Endodermal cell (in vitro differentiated cells): Measurements from ENCODE around the gene KCTD20. TPM values are rescaled to one million over a fixed set of nuclear protein-coding genes. Genes with fewer than 3 reads are reported as not detected.

Source experiments
- DNase-seq: peaks from one replicate; pipeline ENCODE4 v3.0.0-alpha.2; 2017
- H3K27ac ChIP-seq: 2 replicates; pipeline ENCODE4 v1.5.1; 2013; ENCODE audit warnings: mild to moderate bottlenecking, low read depth, low read length, moderate library complexity
- H3K27me3 ChIP-seq: 2 replicates; pipeline ENCODE4 v1.6.1; 2013; ENCODE audit warnings: mild to moderate bottlenecking, low read length, moderate library complexity; ENCODE audit not compliant: insufficient read depth, control insufficient read depth, poor library complexity, severe bottlenecking
- H3K36me3 ChIP-seq: 2 replicates; pipeline ENCODE4 v1.7.0; 2013; ENCODE audit warnings: mild to moderate bottlenecking, low read length, moderate library complexity; ENCODE audit not compliant: control insufficient read depth, insufficient read depth
- H3K4me1 ChIP-seq: one replicate; pipeline ENCODE4 v1.7.0; 2013; ENCODE audit warnings: low read length; ENCODE audit not compliant: control insufficient read depth, insufficient read depth
- H3K4me3 ChIP-seq: 2 replicates; pipeline ENCODE4 v1.5.1; 2013; ENCODE audit warnings: mild to moderate bottlenecking, low read length, moderate library complexity
- H3K9ac ChIP-seq: 2 replicates; pipeline ENCODE4 v1.6.1; 2013; ENCODE audit warnings: mild to moderate bottlenecking, low read length, moderate library complexity; ENCODE audit not compliant: poor library complexity, severe bottlenecking; ENCODE audit errors: extremely low read depth
- H3K9me3 ChIP-seq: 2 replicates; pipeline ENCODE4 v1.6.1; 2013; ENCODE audit warnings: mild to moderate bottlenecking, low read length, moderate library complexity; ENCODE audit not compliant: control insufficient read depth
- H3K27ac Mint-ChIP-seq: 2 replicates; pipeline ENCODE4 v1.8.0; 2020; ENCODE audit warnings: mixed read lengths
- H3K27me3 Mint-ChIP-seq: 2 replicates; pipeline ENCODE4 v1.8.0; 2021; ENCODE audit warnings: mild to moderate bottlenecking, mixed read lengths; ENCODE audit not compliant: insufficient read depth
- H3K36me3 Mint-ChIP-seq: 2 replicates; pipeline ENCODE4 v1.8.0; 2020; ENCODE audit warnings: low read depth, mixed read lengths
- H3K4me1 Mint-ChIP-seq: 2 replicates; pipeline ENCODE4 v1.8.0; 2020; ENCODE audit warnings: mixed read lengths
- H3K4me3 Mint-ChIP-seq: 2 replicates; pipeline ENCODE4 v1.8.0; 2020; ENCODE audit warnings: mild to moderate bottlenecking, moderate library complexity, mixed read lengths
- H3K9me3 Mint-ChIP-seq: 2 replicates; pipeline ENCODE4 v1.8.0; 2020; ENCODE audit warnings: mild to moderate bottlenecking, mixed read lengths
- CTCF ChIP-seq: fragments of 200-600 bp; sonication (generic); conservative IDR thresholded peaks from 2 replicates; pipeline ENCODE4 v1.5.0; 2021; ENCODE audit warnings: antibody characterized with exemption, mild to moderate bottlenecking
- WGBS, 2 experiments: methylation state at CpG; one replicate each; pipeline versions ENCODE4 v1.1.5 to v1.1.7; 2013; ENCODE audit warnings: missing lambda C conversion rate in 2 of 2, mixed read lengths in 1 of 2; ENCODE audit not compliant: insufficient coverage in 1 of 2, insufficient read length in 1 of 2; 5-methylcytosine and 5-hydroxymethylcytosine counted together
- total RNA-seq, 2 donors: library from RNA; stranded (reverse); fragmentation: NEBNext Ultra II Directional in 1 of 2; extraction: Animal tissue kit (Norgen Biotek cat#: 25700) in 1 of 2; gene quantifications; 2 replicates in 1 of 2; 3 replicates in 1 of 2; pipeline ENCODE4 v1.2.1, GENCODE V29; 2021

The KCTD20 gene
- total RNA-seq, 2 donors from 2014 or later: 20.5 to 29.0 TPM

DNA sequence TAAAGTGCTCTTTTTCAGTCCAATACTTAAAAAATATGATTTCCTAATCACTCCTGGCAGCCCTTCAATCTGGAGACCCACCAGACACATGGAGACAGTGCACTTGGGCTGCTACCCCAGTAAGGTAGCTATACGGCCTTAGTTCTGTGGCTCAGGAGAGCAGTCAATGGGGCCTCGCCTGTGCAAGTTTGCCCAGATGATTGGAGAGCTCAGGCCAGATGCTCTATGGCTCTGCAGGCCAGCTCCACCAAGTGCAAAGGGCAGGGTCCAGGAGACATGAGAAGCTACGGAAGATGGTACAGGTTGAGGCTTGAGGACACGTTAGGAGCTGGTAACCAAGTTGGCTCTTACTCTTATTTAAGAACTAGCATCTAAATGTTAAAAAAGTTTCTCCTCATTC, 73.8 kb downstream of the KCTD20 start:
- Mint-ChIP-seq H3K27ac (no peak overlapping the region), H3K9me3 (peaks cover 2% of the 10 kb centered on the region), H3K4me1 (peaks cover 3% of the 10 kb centered on the region), H3K36me3 (peaks cover 63% of the 10 kb centered on the region), H3K27me3 (no peaks in the 10 kb centered on the region), H3K4me3 (no peak overlapping the region)
- peaks cover 81% of the 10 kb centered on the region for H3K36me3 ChIP-seq
- no peak for TF ChIP-seq CTCF
- H3K9me3 ChIP-seq: peaks cover 6% of the 10 kb centered on the region
- DNase-seq: no peak
- no peak overlapping the region for H3K9ac ChIP-seq
- H3K4me3 ChIP-seq: no peak overlapping the region
- H3K27me3 ChIP-seq: no peaks in the 10 kb centered on the region
- 93% methylated on average over 3 to 4 of the region's 4 CpGs for WGBS, 2 experiments
- H3K27ac ChIP-seq: no peak overlapping the region
- no peaks in the 10 kb centered on the region for H3K4me1 ChIP-seq

- Mint-ChIP-seq H3K27me3 (no peaks in the 10 kb centered on the region), H3K4me3 (no peak overlapping the region), H3K9me3 (peaks cover 2% of the 10 kb centered on the region), H3K27ac (no peak overlapping the region), H3K4me1 (peaks cover 3% of the 10 kb centered on the region), H3K36me3 (peaks cover 63% of the 10 kb centered on the region)
- Histone ChIP-seq H3K27me3 (no peaks in the 10 kb centered on the region), H3K4me3 (no peak overlapping the region), H3K36me3 (peaks cover 81% of the 10 kb centered on the region), H3K9ac (no peak overlapping the region), H3K9me3 (peaks cover 2% of the 10 kb centered on the region), H3K27ac (no peak overlapping the region), H3K4me1 (no peaks in the 10 kb centered on the region)
- no peak for DNase-seq
- TF ChIP-seq CTCF: no peak
Observed at GRCh38 chr6:36516988-36517387, 74.2 kb downstream of the KCTD20 start.

GRCh38 chr6:36517408-36517807, 74.6 kb downstream of the KCTD20 start:
- Mint-ChIP-seq H3K4me1 (peaks cover 3% of the 10 kb centered on the region), H3K27ac (no peak overlapping the region), H3K36me3 (peaks cover 64% of the 10 kb centered on the region), H3K27me3 (no peaks in the 10 kb centered on the region), H3K9me3 (no peaks in the 10 kb centered on the region), H3K4me3 (no peak overlapping the region)
- Histone ChIP-seq H3K9me3 (no peaks in the 10 kb centered on the region), H3K9ac (no peak overlapping the region), H3K27ac (no peak overlapping the region), H3K4me3 (no peak overlapping the region), H3K36me3 (peaks cover 82% of the 10 kb centered on the region), H3K4me1 (no peaks in the 10 kb centered on the region), H3K27me3 (no peaks in the 10 kb centered on the region)
- WGBS, 2 experiments: 100% methylated on average over 2 of the region's 2 CpGs; no CpG with 5 or more reads in 1 of the 2 experiments
- no peak for DNase-seq
- no peak for TF ChIP-seq CTCF
